Measurements from ENCODE around the gene MMP20.

DNA sequence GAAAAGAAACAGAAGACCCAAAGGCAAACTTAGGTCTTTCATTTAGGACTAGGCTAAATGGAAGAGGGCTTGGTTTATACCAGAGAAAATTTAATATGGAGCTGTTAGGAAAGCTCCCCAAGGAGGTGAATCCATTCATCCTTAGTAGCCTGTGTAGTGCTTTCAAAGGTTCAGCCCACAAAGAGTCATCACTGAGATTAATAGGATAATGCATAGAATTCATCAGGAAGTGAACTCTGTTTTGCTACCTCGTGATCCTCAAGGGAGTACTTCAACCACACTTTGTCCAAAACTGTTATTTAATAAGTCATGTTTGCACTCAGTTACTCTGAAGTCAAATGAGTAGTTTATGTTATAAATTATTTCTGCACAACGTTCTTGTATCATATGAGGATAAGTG lies 51.3 kb downstream of the MMP20 start:
- TF ChIP-seq GATA2 (IDR thresholded peaks at IDR 0.05; ENCODE audit: low read depth, low read length) (no peak), GATA3 (IDR thresholded peaks at IDR 0.05; ENCODE audit: low read depth, low read length) (no peak)

All from SH-SY5Y (cell line).